Central memory CD4-positive, alpha-beta T cell (primary cell): ENCODE measurements around the gene CHSY1.

Experiments used
- DNase-seq: peaks from one replicate; pipeline ENCODE4 v3.0.0; 2022

Gene CHSY1

DNA sequence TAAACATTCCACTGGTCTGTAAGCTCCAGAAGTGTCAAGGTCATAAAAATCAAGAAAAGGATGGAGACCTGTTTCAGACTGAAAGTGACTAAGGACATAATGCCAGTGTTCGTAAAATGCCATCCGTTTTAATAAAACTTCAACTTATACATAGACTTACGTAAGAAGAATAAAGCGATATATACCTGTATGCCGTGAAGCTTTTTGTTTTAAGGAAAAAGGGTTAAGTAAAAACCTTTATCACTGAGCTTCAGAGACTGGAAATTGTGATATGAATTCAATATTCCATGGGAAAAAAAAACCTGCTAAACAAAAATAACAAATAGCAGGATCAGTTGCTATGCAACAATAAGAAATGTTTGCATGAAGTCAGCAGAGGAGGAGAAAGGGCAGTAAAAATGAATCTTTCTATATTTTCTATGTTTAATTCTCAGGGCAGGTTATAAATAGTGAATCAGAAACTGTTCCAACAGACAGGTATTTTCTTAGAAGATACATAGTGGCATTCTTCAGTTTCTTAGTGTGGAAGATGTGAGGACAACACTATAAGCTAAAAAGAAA, 42.5 kb downstream of the CHSY1 start:
- DNase-seq = no peak

DNA sequence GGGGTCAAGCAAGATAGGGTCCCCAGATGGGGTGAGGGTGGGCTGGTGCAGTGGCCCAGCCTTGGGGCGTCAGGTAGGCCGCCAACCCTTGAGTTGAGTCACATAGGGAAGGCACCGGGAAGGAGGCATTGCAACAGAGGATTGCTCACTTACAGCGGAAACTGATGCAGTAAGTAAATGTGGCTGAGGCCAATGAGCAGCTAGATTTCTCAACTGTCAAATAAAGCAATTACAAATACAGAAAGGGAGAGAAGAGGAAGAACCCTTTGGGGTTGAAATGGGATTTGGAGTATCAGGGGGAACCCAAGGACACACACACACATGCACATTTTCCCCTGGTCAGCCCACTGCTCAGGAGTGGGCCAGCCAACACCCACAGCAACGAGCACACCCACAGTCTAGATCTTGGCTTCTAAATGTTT, 44.0 kb downstream of the CHSY1 start:
- DNase-seq = no peak

DNA sequence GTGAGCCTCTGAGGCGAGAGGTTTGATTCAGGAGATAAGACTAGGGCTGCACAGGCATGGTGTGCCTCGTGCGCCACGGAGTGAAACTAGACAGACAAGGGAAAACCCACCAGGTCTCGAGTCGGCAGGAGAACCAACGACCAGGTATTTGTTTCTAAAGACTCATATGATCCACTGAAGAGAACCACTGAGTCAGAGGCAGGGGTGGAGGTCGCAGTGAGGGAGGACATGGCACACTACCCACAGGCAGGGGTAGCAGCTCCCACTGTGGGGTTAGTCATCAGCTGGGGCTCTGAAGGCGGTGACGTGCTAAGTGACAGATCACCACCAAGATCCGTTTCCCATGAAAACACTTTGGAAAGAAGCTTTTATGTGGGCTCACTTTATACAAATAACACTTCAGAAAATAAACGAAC, 45.7 kb downstream of the CHSY1 start:
- peak; percentile 29 for DNase-seq

DNA sequence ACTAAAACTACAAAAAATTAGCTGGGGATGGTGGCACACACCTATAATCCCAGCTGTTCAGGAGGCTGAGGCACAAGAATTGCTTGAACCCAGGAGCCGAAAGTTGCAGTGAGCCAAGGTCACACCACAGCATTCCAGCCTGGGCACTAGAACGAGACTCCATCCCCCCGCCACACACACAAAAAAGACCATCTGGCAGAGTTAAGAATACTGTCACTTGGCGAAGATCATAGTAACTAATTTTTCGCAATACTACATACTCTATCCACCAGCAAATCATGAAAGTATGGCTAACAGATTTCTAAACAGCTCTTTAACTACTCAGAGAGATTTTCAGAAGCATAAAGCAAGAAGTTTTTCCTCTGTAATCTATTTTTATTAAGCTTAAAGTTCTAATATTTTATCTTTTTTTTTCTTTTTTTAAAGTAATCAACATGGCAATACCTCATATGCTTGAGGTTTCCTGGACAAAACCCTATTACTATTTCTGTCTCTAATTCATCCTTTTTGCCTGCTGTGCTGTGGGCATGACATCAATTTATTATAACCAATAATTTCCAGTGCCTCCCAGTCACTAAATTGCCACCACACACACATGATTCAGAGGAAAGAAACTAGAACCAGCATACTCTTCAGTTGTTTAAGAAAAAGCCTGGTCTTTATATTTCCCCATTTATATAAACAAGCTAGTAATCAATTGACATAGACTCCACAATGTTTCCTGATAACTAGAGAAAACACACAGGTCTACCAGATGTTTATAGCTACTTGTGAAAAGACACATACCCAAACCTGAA, 46.9 kb downstream of the CHSY1 start:
- no peak for DNase-seq

DNA sequence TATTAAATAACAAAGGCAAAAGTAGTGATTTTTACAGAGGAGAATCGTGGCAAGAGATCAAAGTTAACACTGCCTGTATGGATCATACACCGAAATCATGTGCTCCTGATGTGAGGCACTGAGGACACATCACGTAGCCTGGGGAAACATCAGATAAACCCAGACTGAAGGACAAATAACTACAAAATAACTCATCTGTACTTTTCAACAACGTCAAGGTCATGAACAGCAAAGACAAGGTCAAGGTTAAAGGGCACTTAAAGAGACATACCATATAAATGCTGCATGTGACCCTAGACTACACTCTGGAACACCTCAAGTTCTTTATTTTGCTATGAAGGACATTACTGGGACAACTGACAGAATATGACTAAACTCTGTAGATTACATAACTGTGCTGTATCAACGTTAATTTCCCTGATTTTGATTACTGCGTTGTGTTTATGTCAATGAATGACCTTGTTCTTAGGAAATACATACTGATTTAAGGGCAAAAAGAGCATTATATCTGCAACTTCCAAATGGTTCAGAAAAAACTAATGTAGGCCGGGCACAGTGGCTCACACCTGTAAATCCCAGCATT, 48.1 kb downstream of the CHSY1 start:
- DNase-seq = no peak

DNA sequence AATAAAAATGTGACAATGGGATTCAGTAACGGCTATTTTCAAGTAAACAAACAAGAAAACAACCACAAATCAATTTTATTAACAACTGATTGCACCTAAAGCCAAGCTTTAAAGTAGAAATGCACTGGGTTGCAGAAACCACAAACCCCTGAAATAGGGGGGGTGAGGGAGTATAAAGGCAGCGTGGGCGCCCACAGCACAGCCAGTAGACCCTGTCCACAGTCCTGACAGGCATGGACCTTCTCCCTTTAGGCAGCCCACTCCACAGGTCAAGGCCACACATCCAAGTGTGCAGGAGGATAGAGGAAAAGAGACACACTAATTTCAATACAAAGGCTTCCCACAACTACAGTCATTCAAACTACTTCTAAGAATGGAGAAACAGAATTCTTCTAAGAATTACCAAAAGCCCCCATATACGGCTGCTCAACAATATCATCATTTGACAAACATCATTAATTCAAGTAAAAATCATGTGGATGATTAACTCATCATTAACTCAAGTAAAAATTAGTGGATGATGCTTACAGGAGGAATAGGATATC, 48.7 kb downstream of the CHSY1 start:
- no peak for DNase-seq

DNA sequence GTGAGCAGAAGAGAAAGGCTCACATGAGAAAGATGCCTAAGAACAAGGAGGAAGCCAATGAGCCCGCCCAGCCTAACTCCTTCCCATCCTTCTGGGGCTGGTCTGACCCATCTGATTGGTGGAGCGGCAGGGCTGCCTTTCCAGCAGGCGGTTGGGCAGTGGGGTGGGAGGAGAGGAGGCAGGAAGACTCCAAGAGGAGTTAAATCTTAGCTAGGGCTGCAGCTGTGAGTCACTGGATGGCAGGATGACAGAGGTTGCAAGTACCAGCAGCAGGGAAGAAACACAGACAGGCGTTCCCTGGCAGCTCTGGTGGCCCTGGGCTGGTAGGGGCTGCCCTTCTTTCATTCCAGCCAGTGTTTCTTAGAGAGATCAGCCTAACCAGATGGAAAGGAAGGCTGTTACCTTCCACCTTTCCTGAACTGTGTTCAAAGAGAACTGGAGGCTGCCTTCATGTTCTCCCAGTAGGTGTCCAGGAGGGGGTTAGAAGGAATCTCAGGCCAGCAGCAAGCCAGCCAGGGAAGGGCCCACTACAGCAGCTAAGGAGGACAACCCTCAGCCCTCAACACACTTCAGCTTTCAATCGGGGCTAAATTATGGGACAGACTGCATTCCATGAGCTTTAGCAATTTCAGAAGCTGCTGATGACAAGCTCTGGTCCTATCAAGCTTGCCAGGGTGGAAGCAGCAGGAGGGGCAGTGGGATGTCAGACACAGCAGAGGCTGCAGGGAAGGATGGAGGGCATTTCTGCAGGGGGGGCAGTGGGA, 50.3 kb downstream of the CHSY1 start:
- no peak for DNase-seq

DNA sequence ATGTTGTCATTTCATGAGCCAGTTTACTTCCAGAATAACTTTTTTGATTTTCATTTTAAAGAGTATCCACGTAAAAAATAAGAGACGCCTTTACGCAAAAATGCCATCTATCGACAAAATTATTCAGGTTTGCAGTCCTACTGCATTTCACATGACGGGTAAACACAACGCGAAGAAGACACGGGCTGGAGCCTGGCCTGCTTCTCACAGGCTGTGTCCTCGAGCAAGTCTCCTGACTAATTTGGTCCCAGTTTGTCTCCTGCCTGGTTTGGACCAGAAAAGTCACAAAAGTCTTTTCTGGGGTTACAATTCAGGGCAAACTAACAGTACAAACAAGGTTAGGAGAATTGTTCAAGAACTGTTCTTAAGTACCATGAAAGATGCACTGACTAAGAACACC, 51.7 kb downstream of the CHSY1 start:
- DNase-seq = no peak

DNA sequence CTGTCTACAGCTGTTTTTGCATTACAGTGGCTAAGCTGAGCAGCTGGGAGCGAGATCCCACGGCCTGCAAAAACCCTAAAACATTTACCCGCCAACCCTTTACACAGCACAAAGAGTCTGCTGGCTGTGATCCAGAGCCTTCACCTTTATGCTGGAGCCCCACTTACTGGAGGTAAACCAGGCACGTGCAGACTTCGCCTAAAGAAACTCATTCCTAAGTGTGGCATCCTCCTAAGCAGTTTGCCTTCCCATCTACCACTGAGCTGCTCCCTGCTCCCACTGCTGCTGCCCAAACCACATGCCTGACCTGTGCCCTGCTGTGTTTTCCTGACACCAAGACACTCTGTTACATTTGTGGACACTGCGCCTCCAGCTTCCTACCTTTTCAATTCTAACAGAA, 53.0 kb downstream of the CHSY1 start:
- DNase-seq = no peak

DNA sequence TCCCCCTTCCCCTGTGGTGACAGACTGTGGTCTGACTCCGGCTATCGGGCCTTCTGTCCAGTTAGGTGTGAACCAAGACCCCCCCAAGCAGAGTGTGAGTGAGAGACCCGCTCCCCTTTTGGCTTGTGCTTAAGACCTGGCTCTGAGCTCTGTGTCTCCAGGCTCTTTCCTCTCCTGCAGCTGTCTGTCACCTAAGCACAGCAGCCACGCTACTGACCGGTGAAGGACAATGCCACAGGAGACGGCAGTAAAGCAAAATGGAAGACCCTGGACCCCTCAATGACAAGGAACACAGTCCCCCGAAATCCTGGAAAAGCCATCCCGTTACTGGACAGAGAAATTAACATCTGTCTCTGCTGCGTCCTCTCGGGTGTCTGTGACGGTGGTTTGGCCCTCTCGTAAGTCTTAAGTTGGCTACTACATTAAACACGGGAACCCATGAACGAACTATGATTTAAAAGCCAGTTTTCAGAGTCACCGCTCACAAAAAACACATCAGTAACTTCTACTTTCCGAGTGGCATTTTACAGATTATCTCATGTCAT, 53.7 kb downstream of the CHSY1 start:
- no peak for DNase-seq

DNA sequence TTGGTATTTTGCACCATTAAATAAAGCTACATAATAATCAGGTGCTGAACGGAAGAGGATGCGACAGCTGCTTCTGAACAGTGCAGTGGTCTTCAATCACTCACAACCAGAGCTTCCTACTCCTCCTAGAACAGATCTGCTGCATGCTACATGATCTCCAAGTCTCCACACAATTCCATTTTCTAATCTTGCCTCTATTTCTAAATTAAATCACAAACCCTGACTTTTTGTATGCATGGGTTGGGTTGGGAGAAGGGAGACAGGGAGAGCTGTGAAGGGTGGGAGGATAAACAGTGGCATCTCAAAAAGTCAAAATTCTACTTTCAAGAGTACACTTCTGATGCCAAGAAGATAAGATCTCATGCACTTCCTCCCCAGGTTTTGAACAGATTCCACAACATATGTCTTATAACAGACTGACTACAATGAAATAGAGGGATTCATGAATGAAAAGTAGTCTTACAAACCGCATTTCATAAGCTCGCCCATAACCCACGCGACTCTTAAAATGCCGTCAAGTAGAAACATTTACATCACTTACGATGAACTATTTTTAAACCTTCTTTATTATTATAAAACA, 57.2 kb downstream of the CHSY1 start:
- DNase-seq = no peak

DNA sequence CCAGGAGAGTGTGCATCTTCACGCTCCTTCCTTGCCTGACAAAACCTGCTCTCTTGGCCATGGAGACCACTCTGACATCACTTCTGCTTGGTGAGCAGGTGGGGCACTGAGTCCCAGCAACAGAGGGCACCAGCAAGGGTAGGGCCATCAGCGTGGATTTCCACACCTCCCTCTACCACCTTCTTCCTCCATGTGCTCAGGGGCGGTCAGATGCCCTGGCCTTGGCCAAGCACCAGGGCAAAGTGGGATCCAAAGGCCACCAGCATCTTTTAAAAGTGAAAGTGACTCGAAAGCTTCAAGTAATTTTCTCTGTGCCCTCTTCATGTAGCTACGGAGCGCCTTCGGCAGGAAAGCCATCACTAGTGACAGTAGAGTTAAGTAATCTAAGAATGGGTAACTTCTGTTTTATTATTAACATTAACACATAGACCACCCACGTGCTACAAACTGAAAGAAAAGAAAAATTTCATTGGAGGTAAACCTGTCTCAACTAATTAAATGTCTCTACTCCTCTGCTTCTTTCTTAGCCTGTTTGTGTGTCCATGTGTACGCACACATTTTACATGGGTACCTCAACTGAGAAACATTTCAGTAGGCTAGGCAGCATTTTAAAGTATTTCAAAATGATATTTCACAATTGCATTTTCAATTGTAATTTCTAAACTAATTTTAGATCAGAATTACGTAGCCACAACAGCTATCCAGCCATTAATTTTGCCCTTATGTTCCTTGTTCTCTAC, 57.9 kb downstream of the CHSY1 start:
- no peak for DNase-seq

DNA sequence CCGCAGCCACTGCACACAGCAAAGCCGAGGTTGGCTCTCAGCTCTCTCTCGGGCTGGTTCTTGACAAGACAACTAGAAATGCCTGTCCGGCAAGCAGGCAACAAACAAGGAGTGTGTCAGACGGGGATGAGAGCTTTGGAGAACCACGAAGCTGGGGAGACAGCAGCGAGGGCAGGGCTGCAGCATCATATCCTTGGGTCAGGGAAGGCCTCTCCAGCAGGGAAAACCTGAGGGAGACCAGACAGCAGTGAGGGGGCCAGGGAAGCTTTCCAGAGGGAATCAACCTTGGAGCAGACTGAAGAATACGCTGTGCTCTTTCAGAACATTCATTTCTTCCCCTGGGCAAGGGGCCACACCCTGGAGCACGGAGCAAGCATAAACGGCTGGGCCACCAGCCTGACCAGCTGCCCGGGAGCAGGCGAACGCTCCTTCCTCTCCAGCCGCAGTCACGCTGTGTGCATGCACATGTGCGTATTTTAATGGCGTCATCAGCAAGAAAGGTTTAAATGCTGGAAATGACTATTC, 58.7 kb downstream of the CHSY1 start:
- no peak for DNase-seq

DNA sequence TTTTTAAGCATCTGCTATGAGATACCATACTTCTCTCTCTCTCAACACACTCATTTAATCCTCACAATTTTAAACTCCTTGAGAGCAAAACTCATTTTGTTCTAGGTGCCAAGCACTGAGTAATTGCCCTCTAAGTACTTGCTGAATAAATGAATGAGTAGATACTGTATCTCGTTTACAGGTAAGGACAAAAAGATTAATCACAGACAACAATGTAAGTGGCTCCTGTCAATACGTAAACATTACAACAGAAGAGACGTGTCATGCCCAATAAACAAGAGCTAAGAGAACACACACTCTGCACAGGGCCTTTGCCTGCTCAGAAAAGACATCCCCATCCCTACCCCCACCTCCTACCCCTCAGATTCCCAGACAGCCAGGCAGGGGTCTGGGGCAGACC, 59.8 kb downstream of the CHSY1 start:
- DNase-seq = no peak

DNA sequence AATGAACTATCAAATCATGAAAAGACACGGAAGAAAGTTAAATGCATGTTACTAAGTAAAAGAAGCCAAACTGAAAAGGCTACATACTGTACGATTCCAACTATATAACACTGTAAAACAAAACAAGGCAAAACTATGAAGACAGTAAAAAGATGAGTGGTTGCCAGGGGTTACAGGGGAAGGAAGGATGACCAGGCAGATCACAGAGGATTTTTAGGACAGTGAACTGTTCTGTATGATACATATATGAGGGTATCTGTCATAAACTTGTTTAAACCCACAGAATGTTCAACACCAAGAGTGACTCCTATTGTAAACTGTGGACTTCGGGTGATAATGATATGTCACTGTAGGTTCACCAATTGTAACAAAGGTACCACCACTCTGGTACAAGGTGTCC, 60.6 kb downstream of the CHSY1 start:
- no peak for DNase-seq

DNA sequence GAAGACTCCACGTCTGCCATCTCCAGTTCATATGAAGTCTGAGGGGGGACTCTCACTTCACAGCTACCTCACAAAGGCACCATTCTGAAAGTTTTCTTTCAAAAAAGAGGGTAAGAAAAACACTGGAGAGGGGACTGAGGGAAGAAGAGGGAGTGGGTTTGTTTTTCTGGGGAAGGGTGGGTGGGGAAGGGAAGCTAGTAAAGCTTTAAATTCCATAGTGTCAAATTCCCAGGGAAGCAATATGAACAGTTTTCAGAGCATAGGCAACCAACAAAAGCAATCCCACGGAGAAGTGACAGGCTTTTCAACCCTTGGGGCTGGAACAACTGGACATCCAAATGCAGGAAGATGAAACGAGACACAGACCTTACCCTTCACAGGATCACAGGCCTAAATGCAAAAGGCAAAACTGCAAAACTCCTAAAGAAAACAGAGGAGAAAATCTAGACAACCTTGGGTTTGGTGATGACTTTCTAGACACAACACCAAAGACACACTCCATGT, 61.7 kb downstream of the CHSY1 start:
- no peak for DNase-seq

DNA sequence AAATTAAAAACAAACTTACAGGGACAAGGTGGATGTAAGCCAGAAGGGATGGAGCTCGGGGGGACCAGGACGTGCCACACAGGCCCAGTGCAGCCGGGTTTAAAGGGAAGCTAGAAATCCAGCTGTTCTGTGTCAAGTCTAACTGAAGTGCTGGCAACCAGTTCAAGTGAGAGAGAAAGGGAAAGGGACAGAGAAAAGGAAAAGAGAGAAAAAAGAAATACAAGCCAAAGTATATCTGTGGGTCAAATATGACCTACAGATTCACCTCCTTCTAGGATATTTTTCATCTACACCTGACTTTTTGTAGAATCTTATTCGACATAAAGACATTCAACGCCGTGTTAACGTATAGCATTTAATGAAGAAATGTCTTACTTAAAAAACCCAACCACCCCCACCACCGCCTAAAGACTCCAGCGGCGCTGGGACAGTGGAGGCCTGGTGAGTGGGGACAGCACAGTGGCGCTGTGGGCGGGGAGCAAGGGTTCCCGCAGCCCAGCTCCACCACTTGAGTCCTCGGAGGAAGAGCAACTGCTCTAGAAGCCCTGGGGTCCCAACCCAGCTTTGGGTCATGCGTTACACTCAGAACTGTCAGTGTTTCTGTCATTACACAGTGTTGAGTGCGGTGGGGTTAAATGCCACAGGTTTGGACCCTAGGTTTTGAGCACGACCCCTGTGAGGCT, 62.3 kb downstream of the CHSY1 start:
- DNase-seq = no peak

DNA sequence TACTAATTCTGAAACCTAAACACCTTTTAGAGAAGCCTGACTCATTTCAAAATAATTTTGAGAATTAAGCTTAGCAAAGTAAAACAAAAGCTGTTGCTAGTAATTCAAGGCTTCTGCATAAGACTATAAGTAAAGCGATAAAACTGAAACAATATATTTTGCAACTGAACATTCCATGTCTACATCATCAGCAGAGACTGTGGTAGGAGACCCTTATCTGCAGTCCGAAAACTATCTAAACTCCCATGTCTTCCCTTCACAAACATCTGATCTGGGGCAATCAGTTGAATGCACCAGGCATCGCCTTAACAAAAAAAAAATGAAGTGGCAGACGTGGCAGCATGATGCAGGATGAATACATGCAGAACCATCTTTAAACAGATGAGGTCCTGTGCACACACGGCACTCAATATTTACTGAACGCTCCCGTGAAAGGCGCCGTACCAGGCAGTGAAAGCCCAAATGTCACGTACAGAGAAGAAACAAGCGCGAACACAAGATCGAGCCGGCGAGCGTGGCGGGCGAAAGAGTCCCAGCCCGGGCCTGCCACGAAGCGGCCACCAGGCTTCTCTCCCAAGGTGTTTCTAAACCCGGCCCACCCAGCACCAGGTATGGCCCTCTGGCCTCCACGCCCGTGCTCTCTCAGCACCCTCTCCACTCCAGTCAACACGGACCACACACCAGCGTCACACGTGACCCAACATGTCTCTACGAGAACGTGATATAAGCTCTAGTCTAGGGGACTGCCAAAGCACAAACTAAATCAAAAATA, 63.0 kb downstream of the CHSY1 start:
- DNase-seq = no peak

DNA sequence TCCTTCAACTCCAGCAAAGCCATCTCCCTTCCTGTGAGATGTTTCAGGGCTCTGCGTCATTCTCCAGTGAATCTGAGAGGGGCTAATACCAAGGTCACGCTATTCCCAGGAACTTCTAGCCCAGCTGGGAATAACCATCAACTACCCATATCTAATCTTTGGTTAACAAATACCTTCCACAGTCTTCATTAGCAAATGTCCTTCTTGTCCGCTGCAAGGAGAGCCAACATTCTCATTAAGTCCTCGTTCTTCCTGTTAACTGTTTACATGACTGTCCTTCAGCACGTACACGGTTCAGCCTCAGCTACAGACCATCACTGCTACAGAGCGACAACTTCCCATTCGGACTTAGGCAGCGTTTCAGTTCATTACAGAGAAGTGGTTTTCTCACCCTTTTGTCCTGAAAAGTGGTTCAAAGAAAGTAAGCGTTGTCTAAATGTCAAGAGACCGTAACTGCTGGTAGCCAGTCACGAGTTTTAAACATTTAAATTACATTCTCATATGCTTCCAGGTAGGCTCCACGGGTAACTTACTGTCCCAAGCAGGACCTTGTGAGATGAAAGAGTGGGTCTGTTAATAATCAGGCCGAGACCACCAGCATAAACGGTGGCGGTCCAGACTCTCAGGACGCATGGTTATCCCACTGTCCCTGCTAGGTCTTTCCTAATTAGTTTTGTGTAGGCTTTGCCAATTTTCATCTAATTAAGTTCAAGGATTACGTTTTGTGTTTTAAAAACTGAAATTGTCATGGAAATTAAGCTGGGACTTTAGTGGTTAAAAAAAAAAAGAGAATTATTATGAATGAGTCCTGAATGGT, 63.8 kb downstream of the CHSY1 start:
- DNase-seq = no peak
